CD4-positive, alpha-beta T cell treated with Interleukin-1 beta for 1 hour (primary cell): ENCODE data around the gene CBARP.

Source experiments
- DNase-seq, 2 donors: peaks; one replicate each; pipeline ENCODE4 v3.0.0-alpha.2; 2020 to 2022

The CBARP gene

GRCh38 chr19:1238369-1239303 lies 831 bp upstream of the CBARP start:
- DNase-seq = no peak

GRCh38 chr19:1237027-1237659 lies 662 bp downstream of the CBARP start:
- no peak for DNase-seq

GRCh38 chr19:1236576-1236975 lies 1.2 kb downstream of the CBARP start:
- DNase-seq = no peak

GRCh38 chr19:1235625-1236538 lies 1.9 kb downstream of the CBARP start:
- no peak for DNase-seq

- no peak for DNase-seq
Measured at GRCh38 chr19:1234955-1235380, 2.8 kb downstream of the CBARP start.

GRCh38 chr19:1234051-1234954 lies 3.5 kb downstream of the CBARP start:
- no peak for DNase-seq

- DNase-seq = no peak
Measured at GRCh38 chr19:1233115-1233667, 4.6 kb downstream of the CBARP start.

- no peak for DNase-seq
Measured at GRCh38 chr19:1232652-1233072, 5.1 kb downstream of the CBARP start.

GRCh38 chr19:1231729-1232637 lies 5.8 kb downstream of the CBARP start:
- no peak for DNase-seq

- DNase-seq = no peak
Measured at GRCh38 chr19:1230783-1231489, 6.9 kb downstream of the CBARP start.

- no peak for DNase-seq
Measured at GRCh38 chr19:1229924-1230782, 7.7 kb downstream of the CBARP start.

- DNase-seq = no peak
Measured at GRCh38 chr19:1229056-1229923, 8.5 kb downstream of the CBARP start.

GRCh38 chr19:1228161-1228957 lies 9.4 kb downstream of the CBARP start:
- no peak for DNase-seq

GRCh38 chr19:1227304-1228054 lies 10.3 kb downstream of the CBARP start:
- no peak for DNase-seq

GRCh38 chr19:1226522-1227303 lies 11.1 kb downstream of the CBARP start:
- DNase-seq = no peak

GRCh38 chr19:1226227-1226518 lies 11.6 kb downstream of the CBARP start:
- no peak for DNase-seq
